HUES64 (cell line): ENCODE data around the gene ITGA2B.

Source experiments
- H3K27ac ChIP-seq: 2 replicates; pipeline ENCODE4 v1.7.0; 2013; ENCODE audit warnings: low read depth, low read length, inconsistent platforms
- H3K27me3 ChIP-seq: 2 replicates; pipeline ENCODE4 v1.6.1; 2013; ENCODE audit warnings: mild to moderate bottlenecking, low read length; ENCODE audit not compliant: insufficient read depth
- H3K36me3 ChIP-seq: 2 replicates; pipeline ENCODE4 v1.6.1; 2013; ENCODE audit warnings: mild to moderate bottlenecking, low read length; ENCODE audit not compliant: insufficient read depth
- H3K4me1 ChIP-seq: 2 replicates; pipeline ENCODE4 v1.6.1; 2013; ENCODE audit warnings: mild to moderate bottlenecking, low read length, moderate library complexity; ENCODE audit not compliant: insufficient read depth
- H3K4me3 ChIP-seq: 2 replicates; pipeline ENCODE4 v1.5.1; 2013; ENCODE audit warnings: mild to moderate bottlenecking, low read length, moderate library complexity
- H3K9ac ChIP-seq: 2 replicates; pipeline ENCODE4 v1.6.1; 2013; ENCODE audit warnings: mild to moderate bottlenecking, low read depth, low read length
- H3K9me3 ChIP-seq: 2 replicates; pipeline ENCODE4 v1.6.1; 2013; ENCODE audit warnings: low read depth, low read length; ENCODE audit not compliant: insufficient read depth
- WGBS: fragments of 150-250, 120-280 bp; methylation state at CpG from one replicate; pipeline ENCODE4 v1.1.7; 2013; ENCODE audit warnings: missing lambda C conversion rate; 5-methylcytosine and 5-hydroxymethylcytosine counted together

The ITGA2B gene

GRCh38 chr17:44356241-44356640 is 33.2 kb downstream of the ITGA2B start:
- H3K9ac ChIP-seq = no peak overlapping the region
- no peaks in the 10 kb centered on the region for H3K9me3 ChIP-seq
- H3K4me3 ChIP-seq = no peak overlapping the region
- no peak overlapping the region for H3K27ac ChIP-seq
- peaks cover 16% of the 10 kb centered on the region for H3K36me3 ChIP-seq
- 92% methylated on average over 11 of the region's 11 CpGs for WGBS
- peaks cover 8% of the 10 kb centered on the region for H3K4me1 ChIP-seq
- H3K27me3 ChIP-seq = no peaks in the 10 kb centered on the region

- 92% methylated on average over 17 of the region's 17 CpGs for WGBS
- Histone ChIP-seq H3K4me3 (no peak overlapping the region), H3K27me3 (no peaks in the 10 kb centered on the region), H3K9me3 (no peaks in the 10 kb centered on the region), H3K27ac (no peak overlapping the region), H3K4me1 (peaks cover 2% of the 10 kb centered on the region; the same call in 1 of the 2 replicates), H3K9ac (no peak overlapping the region), H3K36me3 (peaks cover 20% of the 10 kb centered on the region)
Observed at GRCh38 chr17:44355642-44356099, 33.8 kb downstream of the ITGA2B start.

- H3K4me1 ChIP-seq = no peaks in the 10 kb centered on the region
- peak overlapping the region; percentile 60 for H3K4me3 ChIP-seq
- no peaks in the 10 kb centered on the region for H3K9me3 ChIP-seq
- WGBS = 31% methylated on average over 77 of the region's 77 CpGs
- peaks cover 20% of the 10 kb centered on the region for H3K36me3 ChIP-seq
- peak overlapping the region; percentile 38; the same call in 1 of the 2 replicates for H3K9ac ChIP-seq
- no peaks in the 10 kb centered on the region for H3K27me3 ChIP-seq
- H3K27ac ChIP-seq = no peak overlapping the region
Observed at GRCh38 chr17:44354582-44355561, 34.6 kb downstream of the ITGA2B start.

GRCh38 chr17:44353672-44354331 is 35.6 kb downstream of the ITGA2B start:
- Histone ChIP-seq H3K4me1 (no peaks in the 10 kb centered on the region), H3K9ac (peak overlapping the region; percentile 61; the same call in 1 of the 2 replicates), H3K27ac (no peak overlapping the region), H3K36me3 (peaks cover 16% of the 10 kb centered on the region), H3K9me3 (no peaks in the 10 kb centered on the region), H3K27me3 (no peaks in the 10 kb centered on the region), H3K4me3 (peak overlapping the region; percentile 60)
- 3% methylated on average over 98 of the region's 98 CpGs for WGBS

DNA sequence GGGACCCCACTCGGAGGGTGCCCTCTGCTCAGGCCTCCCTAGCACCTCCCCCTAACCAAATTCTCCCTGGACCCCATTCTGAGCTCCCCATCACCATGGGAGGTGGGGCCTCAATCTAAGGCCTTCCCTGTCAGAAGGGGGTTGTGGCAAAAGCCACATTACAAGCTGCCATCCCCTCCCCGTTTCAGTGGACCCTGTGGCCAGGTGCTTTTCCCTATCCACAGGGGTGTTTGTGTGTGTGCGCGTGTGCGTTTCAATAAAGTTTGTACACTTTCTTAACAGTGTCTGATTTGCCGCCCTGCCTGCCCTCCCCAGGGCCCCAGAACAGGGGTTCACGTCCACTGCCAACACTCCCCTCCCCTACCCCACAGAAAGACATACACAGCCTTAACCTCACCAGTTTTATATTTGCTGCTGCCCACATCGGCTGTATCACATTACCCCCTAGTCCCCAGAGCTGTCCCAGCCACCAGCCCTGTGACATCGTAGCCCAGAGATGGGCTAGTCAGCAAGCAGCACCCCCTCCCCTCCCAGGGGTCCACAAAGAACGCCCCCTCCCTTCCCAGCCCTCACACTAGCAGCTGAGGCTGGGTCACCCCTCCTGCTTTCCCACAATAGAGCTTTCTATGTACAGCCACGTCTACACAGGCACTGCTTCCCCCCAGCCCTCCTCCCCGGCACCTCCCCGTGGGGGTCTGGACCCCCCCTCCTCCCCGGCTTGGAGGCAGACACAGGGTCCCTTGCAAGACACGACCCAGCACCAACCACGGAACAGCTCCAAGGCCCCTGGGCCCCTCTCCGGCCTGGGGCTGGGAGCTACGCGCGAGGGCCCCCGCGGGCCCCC is 36.4 kb downstream of the ITGA2B start:
- H3K4me3 ChIP-seq = peak overlapping the region; percentile 60
- H3K9ac ChIP-seq = peak overlapping the region; percentile 61; the same call in 1 of the 2 replicates
- H3K9me3 ChIP-seq = no peaks in the 10 kb centered on the region
- WGBS = 56% methylated on average over 22 of the region's 22 CpGs
- peaks cover 16% of the 10 kb centered on the region for H3K36me3 ChIP-seq
- no peaks in the 10 kb centered on the region for H3K27me3 ChIP-seq
- no peak overlapping the region for H3K27ac ChIP-seq
- H3K4me1 ChIP-seq = no peaks in the 10 kb centered on the region

GRCh38 chr17:44351961-44352827 is 37.3 kb downstream of the ITGA2B start:
- Histone ChIP-seq H3K9ac (no peak overlapping the region), H3K9me3 (no peaks in the 10 kb centered on the region), H3K27me3 (no peaks in the 10 kb centered on the region), H3K27ac (no peak overlapping the region), H3K36me3 (peaks cover 16% of the 10 kb centered on the region), H3K4me3 (no peak overlapping the region), H3K4me1 (no peaks in the 10 kb centered on the region)
- WGBS = 94% methylated on average over 36 of the region's 36 CpGs

DNA sequence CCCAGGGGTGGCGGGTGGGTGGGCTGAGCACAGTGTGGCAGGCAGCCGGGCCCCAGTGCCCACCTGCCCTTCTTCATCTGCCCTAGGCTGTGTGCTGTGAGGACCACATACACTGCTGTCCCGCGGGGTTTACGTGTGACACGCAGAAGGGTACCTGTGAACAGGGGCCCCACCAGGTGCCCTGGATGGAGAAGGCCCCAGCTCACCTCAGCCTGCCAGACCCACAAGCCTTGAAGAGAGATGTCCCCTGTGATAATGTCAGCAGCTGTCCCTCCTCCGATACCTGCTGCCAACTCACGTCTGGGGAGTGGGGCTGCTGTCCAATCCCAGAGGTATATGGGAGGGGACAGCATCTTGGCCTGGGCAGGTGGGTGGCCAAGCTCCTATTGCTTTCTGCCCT is 38.0 kb downstream of the ITGA2B start:
- Histone ChIP-seq H3K36me3 (peaks cover 16% of the 10 kb centered on the region), H3K27ac (no peak overlapping the region)
- WGBS = 94% methylated on average over 8 of the region's 8 CpGs

DNA sequence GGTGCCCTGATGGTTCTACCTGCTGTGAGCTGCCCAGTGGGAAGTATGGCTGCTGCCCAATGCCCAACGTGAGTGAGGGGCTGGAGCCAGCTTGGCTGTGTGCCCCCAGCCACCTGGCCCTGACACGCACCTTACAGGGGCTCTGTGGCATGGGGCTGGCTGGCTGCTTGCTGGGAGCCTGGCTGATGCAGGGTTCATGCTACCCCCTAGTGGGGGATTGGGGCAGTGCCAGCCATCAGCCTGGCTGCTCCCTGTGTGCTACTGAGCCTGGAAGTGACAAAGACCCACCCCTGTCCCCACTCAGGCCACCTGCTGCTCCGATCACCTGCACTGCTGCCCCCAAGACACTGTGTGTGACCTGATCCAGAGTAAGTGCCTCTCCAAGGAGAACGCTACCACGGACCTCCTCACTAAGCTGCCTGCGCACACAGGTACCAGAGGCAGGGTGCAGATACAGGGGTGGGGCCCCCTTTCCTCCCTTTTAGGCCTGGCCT is 38.7 kb downstream of the ITGA2B start:
- H3K27me3 ChIP-seq = no peaks in the 10 kb centered on the region
- no peak overlapping the region for H3K27ac ChIP-seq
- WGBS = 81% methylated on average over 6 of the region's 6 CpGs
- H3K9me3 ChIP-seq = no peaks in the 10 kb centered on the region
- no peaks in the 10 kb centered on the region; the same call in 1 of the 2 replicates for H3K4me1 ChIP-seq
- no peak overlapping the region for H3K9ac ChIP-seq
- H3K36me3 ChIP-seq = peaks cover 14% of the 10 kb centered on the region
- no peak overlapping the region for H3K4me3 ChIP-seq

More for the DNA sequence above, 38.0 kb downstream of the ITGA2B start:
- Histone ChIP-seq H3K9me3 (no peaks in the 10 kb centered on the region), H3K4me1 (no peaks in the 10 kb centered on the region), H3K4me3 (no peak overlapping the region), H3K27me3 (no peaks in the 10 kb centered on the region), H3K9ac (no peak overlapping the region)

GRCh38 chr17:44349553-44350070 is 39.8 kb downstream of the ITGA2B start:
- Histone ChIP-seq H3K9me3 (no peaks in the 10 kb centered on the region), H3K36me3 (peaks cover 14% of the 10 kb centered on the region), H3K4me1 (no peaks in the 10 kb centered on the region; the same call in 1 of the 2 replicates), H3K27ac (no peak overlapping the region), H3K4me3 (no peak overlapping the region), H3K27me3 (no peaks in the 10 kb centered on the region), H3K9ac (no peak overlapping the region)
- WGBS = 91% methylated on average over 12 of the region's 12 CpGs

GRCh38 chr17:44348988-44349364 is 40.5 kb downstream of the ITGA2B start:
- 92% methylated on average over 6 of the region's 6 CpGs for WGBS
- Histone ChIP-seq H3K4me1 (no peaks in the 10 kb centered on the region; the same call in 1 of the 2 replicates), H3K27me3 (no peaks in the 10 kb centered on the region), H3K4me3 (no peak overlapping the region), H3K36me3 (peaks cover 14% of the 10 kb centered on the region), H3K9me3 (no peaks in the 10 kb centered on the region), H3K9ac (no peak overlapping the region), H3K27ac (no peak overlapping the region)
